ENCODE data around the gene CFAP99.

CFAP99 gene

DNA sequence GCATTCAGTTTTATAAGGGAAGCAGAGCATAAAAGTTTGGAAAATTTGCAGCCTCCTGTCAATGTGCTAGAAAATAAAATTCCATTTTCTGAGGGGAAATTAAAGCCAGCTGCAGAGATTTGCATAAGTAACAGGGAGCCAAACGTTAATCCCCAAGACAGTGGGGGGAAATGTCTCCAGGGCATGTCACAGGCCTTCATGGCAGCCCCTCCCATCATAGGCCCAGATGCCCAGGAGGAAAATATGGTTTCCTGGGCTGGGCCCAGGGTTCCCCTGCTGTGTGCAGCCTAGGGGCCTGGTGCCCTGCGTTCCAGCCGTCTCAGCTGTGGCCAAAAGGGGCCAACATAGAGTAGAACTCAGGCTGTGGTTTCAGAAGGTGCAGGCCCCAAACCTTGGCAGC lies 59.5 kb downstream of the CFAP99 start:
- no peak for DNase-seq

DNA sequence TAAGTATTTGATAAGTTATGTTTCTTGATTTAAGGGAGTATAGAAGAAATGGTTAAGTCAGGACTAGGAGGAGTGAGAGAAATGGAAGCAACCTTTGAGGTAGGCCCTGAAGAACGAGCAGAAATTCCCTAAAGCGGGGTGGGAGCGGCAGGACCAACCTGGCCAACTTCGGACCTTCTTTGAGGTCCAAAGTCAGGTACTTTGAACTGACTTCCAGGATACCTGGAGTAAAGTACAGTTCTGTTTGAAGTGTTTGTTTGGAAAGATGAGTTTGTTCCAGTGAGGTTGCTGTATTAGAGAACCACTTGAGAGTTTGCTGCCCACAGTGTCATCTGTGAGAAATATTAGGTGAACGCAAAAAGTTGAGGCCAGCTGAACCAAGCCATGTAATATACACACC lies 61.9 kb downstream of the CFAP99 start:
- no peak for DNase-seq

DNA sequence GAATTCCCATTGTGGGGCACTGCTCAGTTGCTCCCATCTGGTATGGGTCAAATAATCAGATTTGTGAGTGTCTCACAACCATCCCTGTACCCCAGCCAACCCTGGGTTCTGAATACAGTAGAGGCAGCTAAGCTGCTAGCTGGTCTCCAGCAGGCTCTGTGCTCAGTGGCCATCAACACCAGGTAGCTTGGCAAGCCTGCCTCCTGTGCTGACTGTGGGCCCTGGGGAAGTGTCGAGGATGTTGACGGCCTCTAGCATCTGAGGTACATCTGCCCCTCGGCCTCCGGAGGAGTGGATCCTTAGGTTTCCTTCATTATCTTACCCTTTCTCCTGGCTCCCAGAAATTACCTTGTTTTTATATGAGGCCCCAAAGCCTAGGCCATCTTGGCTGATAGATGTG lies 63.4 kb downstream of the CFAP99 start:
- DNase-seq = no peak

DNA sequence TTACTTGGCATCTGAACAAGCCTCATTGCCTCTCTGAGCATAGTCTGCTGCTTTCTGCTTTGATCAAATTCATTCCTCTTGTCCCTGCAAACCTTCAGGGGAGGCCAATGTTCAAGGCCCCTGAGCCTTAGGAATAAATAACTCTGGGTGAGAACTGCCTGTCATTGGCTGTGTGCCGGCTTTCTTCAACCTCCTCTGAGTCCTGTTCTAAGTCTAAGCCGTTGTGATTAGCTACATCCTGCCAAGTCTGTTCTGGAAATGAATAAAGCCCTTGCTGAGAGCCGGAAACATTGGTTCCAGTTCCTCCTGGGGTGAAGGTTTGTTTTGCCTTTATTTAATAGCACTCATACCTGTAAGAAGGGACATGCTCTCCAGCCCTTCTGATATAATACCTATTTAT lies 63.9 kb downstream of the CFAP99 start:
- no peak for DNase-seq

DNA sequence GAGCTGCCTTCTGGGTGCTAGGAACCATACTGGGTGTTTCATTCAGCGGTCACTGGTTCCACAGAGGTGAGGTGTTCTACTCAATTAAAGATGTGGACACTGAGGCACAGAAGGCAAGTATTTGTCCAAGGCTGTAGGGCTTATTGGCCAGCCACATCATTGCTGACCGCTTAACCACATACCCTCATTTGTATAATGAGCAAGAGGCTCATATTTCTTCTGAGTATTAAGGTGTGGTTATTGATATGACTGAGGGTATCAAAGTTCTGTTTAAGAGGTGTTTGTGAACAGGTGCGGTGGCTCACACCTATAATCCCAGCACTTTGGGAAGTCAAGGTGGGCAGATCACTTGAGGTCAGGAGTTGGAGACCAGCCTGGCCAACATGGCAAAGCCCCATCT lies 64.5 kb downstream of the CFAP99 start:
- DNase-seq = no peak

DNA sequence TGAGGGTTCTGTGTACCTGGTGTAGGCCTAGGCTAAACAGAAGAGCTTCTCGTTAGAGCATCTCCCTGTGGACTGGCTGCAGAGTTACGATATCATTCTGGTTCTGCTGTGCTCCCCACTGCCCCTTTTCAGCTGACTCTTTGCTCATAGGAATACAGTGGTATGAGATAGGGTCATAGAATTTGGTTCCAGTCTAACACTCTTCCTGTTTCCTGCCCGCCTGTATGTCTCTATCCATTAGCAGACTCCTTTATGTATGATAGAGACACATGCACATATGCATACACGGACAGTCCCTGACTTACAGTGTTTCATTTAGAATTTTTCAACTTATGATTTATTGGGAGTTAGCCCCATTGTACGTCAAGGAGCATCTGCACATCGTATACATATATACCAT lies 65.4 kb downstream of the CFAP99 start:
- DNase-seq = no peak

DNA sequence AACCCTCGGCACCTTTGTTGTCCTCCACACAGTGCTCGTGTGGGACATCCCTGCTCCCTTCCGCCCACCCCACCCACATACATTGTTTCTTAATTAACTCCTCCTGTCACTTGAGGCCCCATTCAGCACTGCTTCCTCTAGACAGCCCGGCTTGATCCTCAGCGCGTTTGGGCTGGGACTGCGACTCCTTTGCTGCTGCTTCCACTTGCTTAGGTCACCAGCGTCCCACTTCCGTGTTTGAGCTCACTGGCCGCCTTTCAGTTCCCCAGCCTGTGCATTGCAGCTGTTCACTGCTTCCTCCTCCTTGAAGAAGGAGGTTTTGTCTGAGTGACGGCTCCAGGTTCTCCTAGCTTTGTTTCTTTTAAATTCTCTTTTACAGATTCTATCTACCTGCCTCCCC lies 66.2 kb downstream of the CFAP99 start:
- peak; percentile 74 for DNase-seq

DNA sequence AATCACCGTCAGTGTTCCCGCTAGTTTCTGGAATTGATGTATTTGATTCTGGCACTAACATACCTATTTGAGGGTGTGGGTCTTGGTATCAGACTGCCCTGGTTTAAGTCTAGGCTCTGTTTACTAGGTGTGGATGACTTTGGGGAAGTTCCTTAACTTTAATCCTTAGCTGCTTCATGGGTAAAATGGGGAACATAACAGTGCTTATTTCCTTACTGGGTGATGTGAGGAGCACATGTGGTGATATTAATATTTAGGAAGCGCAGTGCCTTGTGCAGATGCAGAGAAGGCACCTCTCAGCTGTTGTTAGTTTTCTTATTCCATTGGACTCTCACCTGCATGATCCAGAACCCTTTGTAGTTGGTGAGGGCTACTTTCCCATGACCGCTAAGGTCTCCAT lies 67.2 kb downstream of the CFAP99 start:
- no peak for DNase-seq

DNA sequence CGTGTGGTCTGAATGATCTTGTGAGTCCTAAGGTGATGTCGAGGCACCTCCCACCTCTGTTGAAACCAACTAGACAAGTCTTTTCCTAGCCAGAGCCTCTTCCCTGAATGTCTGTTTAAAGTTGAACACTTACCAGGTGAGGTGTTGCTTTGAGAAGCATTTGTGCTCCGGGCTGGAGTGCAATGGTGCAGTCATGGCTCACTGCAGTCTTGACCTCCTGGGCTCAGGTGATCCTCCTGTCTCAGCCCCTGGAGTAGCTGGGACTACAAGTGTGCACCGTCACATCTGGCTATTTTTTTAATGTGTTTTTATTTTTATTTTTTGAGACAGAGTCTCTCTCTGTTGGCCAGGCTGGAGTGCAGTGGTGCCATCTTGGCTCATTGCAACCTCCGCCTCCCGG lies 68.2 kb downstream of the CFAP99 start:
- DNase-seq = no peak

DNA sequence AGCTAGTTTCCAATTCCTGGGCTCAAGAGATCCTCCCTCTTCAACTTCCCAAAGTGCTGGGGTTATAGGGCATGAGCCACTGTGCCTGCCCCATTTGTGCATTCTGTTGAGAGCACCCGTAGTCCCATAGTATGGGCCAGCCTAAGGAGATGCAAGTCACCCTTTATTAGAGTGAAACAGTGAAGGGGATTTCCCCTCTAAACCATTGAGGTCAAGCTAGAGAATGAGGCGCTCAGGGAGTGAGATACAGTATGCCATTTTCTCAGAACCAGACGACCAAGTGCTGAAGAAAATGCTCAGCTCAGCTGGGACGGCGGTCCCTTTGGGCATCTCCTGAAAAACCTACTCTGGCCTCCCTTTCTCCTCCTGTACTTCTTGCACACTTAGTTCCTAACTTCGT lies 68.9 kb downstream of the CFAP99 start:
- DNase-seq = no peak

DNA sequence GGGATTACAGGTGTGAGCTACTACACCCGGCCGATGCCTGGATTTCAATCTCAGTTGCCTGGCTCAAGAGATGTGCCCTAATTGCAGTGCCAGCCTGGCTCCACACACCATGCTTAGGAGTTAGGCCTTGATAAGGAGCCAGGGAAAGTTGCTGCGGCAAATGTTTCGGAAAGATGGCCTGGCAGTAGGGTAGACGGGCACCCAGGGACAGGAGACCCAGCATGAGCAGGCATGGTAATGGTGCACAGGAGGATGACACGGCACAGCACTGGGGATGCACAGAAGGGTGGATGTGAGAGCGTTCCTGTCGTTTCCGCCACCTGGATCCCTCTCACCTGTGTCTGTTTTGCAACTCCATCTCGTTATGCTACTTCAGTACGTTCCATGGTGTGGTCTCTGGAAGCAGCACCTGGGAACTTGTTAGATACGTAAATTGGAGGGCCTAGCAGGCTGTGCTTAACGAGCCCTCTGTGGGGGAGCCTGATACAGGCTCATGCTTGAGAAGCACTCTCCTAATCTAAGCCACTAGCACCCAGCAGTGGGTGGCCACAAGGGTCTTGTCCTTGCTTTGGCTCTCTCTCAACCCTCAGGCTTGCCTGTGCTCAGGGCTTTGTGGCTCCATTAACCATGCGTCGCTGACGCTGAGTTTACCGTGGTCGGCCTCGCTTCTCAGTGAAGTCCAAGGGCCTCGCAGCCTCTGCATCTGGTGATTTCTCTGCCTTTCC lies 70.5 kb downstream of the CFAP99 start:
- no peak for DNase-seq

DNA sequence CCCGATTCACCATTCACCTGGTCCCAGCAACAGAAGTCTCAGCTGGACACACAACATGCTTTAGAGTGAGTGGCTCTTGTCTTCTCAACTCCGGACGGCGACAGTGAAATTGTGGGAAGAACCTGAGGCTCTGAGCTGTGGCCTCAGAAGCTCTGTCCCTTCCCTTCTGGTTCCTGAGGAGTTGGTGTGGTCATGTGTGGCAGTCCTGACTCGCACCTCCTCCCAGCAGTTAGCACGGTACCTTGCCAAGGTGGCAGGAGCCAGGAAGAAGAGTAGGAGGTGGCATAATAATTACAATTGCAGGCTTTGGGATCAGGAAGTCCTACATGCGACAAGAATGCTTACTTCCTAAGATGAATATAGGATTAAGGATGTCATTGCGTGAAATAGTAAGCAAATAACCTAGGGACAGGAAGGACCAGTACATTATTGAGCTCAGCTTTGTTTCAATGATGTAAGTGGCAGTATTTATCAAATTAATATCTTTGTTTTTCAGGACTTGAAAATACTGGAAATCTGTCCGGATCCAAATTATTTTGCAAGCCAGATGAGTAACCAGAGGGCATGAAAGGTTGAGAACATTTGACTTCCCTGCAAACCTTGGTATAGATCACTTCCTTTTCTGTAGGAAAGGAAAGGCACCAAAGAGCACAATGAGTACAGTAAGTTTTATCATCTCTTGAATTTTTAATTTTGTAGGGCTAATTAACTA lies 71.2 kb downstream of the CFAP99 start:
- no peak for DNase-seq

DNA sequence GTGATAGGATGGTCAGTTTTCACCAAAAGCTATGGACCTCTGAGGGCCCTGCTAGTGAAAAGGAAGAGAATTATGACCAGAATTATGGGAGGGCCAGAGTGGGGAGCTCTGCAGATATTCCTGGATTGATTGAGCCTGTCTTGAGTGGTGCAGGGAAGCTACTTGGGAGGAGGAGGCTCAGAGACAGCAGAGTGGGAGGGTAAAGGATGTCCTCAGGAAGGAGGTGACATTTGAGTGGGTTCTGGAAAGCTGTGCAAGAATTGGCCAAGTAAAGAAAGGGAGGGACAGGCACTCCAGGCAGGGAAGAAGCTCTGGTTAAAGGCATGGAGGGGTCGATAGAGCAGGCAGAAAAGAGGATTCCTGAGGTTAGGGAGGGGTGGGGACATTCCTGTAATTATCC lies 74.2 kb downstream of the CFAP99 start:
- no peak for DNase-seq

DNA sequence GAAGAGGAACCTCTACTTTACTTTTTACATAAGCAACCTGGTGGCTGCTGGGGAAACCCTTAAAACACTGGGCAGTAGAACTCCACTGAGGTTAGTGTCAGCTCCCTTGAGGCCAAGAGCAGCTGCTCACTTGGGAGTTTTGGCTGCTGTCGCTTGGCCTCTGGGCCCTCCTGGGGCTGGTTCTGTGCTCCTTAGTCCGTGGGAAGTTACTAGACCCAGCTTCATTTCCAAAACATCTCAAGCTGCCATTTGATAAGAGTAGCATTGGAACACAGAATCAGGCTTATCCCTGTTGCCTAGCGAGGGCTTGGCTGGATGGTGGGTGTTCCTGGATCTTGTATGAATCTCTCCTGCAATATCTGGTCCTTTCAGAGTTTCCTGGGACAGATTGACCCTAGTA lies 76.2 kb downstream of the CFAP99 start:
- no peak for DNase-seq

DNA sequence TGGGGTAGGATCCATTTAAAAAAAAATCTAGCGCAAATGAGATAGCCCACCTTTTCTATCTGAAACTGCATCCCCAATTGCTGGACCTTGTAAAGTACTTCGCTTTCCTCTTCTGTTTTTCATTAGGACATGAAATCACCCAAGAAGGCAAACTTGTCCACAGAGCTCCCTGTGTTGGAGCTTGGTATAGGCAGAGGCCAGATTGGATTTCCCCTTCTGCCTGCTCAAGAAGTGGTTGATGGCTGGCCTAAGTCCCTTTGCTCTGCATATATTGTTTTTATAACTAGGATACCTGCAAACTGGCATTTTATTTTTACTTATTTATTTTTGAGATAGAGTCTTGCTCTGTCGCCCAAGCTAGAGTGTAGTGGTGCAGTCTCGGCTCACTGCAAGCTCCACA lies 78.6 kb downstream of the CFAP99 start:
- DNase-seq = no peak

DNA sequence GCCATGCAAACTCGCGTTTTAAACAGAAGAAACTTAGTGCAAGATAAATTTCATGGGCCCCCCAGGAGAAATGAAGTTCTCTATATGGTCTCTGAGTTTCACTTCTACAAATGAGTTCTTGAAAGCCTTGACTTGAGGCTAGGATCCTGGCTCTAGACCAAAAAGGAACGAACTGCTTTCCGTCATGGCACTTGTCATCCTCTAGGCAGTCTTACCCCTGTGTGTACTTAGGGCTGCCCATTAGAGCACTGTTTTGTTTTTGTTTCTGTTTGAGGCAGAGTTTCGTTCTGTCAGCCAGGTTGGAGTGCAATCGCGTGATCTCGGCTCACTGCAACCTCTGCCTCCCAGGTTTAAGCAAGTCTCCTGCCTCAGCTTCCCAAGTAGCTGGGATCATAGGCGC lies 79.2 kb downstream of the CFAP99 start:
- no peak for DNase-seq

DNA sequence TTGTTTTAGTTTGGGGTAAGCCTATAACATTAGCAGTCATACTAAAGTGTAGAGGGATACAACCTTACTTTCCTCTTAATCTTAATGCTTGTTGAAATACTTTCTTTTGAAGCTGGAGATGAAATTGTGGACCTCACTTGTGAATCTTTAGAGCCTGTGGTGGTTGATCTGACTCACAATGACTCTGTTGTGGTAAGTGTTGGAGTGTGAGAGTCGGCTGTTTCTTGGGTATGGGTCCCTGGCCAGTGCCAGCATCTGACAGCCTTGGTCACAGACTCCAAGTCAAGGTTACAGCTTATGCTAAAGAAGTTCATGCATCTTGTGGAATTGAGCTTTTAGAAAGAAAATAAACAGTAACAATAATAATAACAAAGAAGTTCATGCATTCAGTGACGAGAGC lies 81.8 kb downstream of the CFAP99 start:
- DNase-seq = no peak

DNA sequence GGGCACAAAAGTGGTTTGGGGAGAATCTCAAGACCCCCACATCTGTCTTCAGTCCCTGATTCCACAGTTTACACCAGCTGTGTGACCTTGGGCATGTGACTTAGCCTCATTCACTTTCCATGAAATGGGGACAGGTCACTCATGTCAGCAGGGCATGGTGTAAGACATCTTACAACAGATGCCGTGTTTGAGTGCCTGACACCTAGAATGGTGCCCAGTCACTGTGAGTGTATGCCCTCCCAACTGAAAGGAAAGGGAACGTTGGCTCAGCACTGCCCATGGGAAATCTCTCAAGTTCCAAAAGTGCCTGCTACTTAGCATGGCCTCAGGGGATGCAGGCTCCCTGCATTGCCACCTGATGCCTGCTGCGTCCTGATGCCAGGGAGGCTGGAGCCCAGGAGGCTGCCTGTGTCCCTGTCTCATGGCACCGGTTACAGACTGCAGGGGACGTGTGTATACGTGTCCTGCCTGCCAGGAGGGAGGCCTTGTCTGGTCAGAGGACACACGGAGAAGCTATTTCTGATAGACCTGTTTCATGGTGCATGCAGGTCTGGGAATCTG lies 82.4 kb downstream of the CFAP99 start:
- DNase-seq = no peak

DNA sequence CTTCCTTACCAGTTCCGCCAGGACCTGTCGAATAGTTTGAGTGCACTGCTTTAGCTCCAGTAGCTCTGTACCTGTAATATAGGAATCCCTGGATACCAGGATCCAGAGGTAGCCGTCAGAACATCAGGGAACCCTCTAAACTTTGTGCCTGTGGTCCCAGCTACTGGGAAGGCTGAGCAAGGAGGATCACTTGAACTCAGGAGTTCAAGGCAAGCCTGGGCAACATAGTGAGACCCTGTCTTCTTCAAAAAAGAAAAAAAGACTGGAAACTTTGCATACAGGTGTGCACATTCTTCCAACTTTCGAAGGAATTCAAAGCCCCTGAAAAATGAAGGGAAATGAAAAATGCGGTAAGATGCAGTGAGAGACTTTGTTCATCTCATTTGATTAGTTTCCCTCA lies 85.1 kb downstream of the CFAP99 start:
- DNase-seq = no peak

DNA sequence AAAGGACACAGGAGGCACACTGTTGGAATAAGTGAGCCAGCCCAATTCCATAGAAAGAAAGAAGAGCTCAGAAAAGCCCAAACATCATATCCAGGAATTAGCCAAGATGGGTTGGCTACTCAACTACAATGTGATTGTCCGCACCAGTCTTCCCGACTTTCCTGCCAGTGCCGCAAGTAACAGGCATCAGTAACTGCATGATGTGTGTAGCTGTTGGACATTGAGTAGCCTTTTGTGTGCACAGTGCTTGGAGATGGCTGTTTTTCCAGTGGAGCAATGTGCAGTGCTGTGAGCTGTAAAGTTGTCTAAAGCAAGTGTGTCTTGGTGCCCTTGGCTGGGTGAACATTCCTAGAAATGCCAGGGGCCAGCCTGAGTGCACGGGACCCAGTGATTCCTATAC lies 88.5 kb downstream of the CFAP99 start:
- DNase-seq = no peak

DNA sequence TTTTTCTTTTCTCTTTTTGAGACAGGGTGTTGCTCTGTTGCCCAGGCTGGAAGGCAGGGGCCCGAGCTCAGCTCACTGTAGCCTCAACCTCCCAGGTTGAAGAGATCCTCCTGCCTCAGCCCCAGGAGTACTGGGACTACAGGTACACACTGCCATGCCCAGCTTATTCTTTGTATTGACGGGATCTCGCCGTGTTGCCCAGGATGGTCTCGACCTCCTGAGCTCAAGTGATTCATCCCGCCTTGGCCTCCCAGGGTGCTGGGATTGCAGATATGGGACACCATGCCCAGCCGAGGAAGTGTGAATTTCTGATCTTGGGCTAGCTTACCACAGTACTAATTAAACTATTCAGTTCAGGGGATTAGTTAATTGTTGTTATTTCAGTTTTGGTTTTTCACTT lies 89.1 kb downstream of the CFAP99 start:
- DNase-seq = no peak

DNA sequence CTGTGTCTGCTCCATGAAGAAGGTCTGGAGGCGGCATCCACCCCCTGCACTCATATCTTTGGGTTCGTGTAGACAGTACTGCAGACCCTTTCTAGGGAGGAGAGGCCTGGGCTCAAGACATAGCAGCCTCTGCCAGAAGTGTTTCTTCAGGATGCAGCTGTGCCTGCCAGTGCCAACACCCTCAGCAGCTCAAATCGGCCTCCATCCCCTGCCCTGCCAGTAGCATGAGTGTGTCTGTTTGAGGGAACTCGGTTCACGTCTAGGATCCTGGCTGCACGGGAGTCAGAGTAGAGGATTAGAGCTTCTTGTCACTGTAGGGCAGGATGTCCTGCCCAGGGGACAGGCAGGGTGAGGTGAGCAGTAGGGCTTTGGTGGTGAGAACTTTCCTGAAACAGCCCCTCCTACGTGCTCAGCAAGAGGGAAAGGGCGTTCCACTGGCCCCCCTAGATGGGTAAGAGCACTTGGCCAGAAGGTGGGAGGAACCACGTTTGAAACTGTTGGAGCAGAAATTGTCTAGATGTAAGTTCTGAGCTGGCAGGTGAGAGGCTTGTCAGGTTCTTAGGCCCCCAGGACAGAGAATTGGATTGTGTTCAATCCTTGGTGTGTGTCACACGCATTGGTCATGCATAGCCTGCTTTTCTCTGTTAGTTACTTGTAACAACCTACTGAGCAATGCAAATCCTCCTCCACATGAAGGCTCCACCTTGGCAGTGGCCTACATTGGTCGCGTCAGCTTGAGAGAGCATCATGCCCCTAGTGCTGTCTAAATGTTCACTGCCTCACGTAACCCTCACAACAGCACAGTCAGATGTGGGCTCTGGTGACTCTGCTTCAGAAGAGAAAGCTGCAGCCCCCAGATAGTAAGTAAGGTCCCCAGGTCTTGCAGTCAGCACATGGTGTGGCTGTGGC lies 91.8 kb downstream of the CFAP99 start:
- no peak for DNase-seq

DNA sequence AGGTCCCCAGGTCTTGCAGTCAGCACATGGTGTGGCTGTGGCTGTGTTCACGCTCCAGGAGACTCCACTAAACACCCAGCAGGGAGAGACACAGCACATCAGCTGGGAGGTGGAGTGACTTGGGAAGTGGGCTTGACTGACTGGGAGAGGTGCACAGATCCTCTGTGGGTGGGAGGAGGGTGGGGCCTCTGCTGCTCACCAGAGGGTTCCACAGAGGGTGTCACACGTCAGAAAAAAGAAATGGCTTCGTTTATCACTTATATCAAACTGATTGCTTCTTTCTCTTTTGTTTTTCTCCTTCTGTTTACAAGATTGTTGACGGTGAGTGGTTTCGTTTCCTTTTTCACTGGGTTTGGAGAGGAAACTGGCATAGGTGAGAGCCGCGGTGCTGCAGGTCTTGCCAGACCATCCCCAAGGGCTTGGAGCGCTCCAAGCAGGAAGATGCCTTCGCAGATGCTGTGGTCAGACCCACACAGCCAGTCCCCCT lies 92.9 kb downstream of the CFAP99 start:
- no peak for DNase-seq

Measured in activated CD8-positive, alpha-beta memory T cell treated with anti-CD3 and anti-CD28 coated beads for 24 hours (primary cell).